ENCODE results near the gene MAP2.
"Not testable (repeated sequence)": the region's sequence is repeated elsewhere in the genome, so short reads cannot be mapped to it uniquely, and the experiment has no call there.

Gene MAP2

GRCh38 chr2:209598227-209598626 lies 174.4 kb downstream of the MAP2 start:
- DNase-seq, result not testable (repeated sequence)

GRCh38 chr2:209600341-209601171 lies 176.7 kb downstream of the MAP2 start:
- no peak for DNase-seq

- DNase-seq, result no peak
Observed at GRCh38 chr2:209601497-209601896, 177.7 kb downstream of the MAP2 start.

GRCh38 chr2:209602259-209602658 lies 178.4 kb downstream of the MAP2 start:
- no peak for DNase-seq

- no peak for DNase-seq
Observed at GRCh38 chr2:209609531-209609930, 185.7 kb downstream of the MAP2 start.

- DNase-seq, result no peak
Observed at GRCh38 chr2:209610631-209611030, 186.8 kb downstream of the MAP2 start.

- DNase-seq, result no peak
Observed at GRCh38 chr2:209613649-209614305, 189.9 kb downstream of the MAP2 start.

- no peak for DNase-seq
Observed at GRCh38 chr2:209614690-209615369, 191.0 kb downstream of the MAP2 start.

GRCh38 chr2:209619782-209620181 lies 195.9 kb downstream of the MAP2 start:
- DNase-seq, result no peak

- no peak for DNase-seq
Observed at GRCh38 chr2:209624192-209624938, 200.5 kb downstream of the MAP2 start.

GRCh38 chr2:209629597-209629996 lies 205.8 kb downstream of the MAP2 start:
- no peak for DNase-seq

GRCh38 chr2:209633911-209634310 lies 210.1 kb downstream of the MAP2 start:
- no peak for DNase-seq

GRCh38 chr2:209636076-209636475 lies 212.2 kb downstream of the MAP2 start:
- DNase-seq, result no peak

- no peak for DNase-seq
Observed at GRCh38 chr2:209637293-209637692, 213.4 kb downstream of the MAP2 start.

- no peak for DNase-seq
Observed at GRCh38 chr2:209638346-209638745, 214.5 kb downstream of the MAP2 start.

- DNase-seq, result no peak
Observed at GRCh38 chr2:209640358-209640757, 216.5 kb downstream of the MAP2 start.

GRCh38 chr2:209642146-209642820 lies 218.4 kb downstream of the MAP2 start:
- DNase-seq, result no peak

GRCh38 chr2:209644842-209645241 lies 221.0 kb downstream of the MAP2 start:
- no peak for DNase-seq

- no peak for DNase-seq
Observed at GRCh38 chr2:209648714-209649113, 224.9 kb downstream of the MAP2 start.

- no peak for DNase-seq
Observed at GRCh38 chr2:209653134-209653533, 229.3 kb downstream of the MAP2 start.

GRCh38 chr2:209661286-209661894 lies 237.5 kb downstream of the MAP2 start:
- no peak for DNase-seq

- no peak for DNase-seq
Observed at GRCh38 chr2:209662021-209662420, 238.2 kb downstream of the MAP2 start.
